ENCODE measurements around the gene MAST4.
A peak's percentile ranks its signal among the peaks of the same experiment; 100 is the strongest.

Gene MAST4

GRCh38 chr5:66595756-66596635 is at the start of gene MAST4:
MAST4 (plus strand) TSS chr5:66596393; CDS start chr5:66596656, 263 bp downstream.
- DNase-seq, result peak; percentile 81

- no peak for DNase-seq
These were observed 49.7 kb upstream of the MAST4 start for GRCh38 chr5:66546541-66546940.

DNA sequence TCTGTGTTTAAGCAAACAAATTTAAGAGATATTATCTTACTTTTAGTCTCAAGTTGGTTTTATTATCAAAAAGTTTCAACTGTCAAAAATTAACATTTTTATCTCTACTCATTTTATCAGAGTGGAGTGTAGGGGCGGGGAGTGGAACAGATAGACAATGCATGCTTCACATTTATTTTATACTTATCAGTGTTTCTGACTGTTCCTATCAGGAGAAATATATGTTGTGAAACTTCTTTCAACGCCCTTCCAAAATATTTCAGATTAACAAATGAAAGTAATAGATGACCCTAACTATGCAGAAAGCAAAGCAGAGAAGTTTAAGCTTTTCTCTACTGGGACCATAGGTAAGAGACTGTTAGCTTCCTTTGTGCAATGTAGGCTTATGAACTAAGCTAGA is 44.9 kb upstream of the MAST4 start:
- no peak for DNase-seq

- DNase-seq, result peak; percentile 63
These were observed 44.2 kb upstream of the MAST4 start for GRCh38 chr5:66551945-66552344.

- DNase-seq, result no peak
These were observed 42.8 kb upstream of the MAST4 start for GRCh38 chr5:66553368-66553912.

- peak; percentile 85 for DNase-seq
These were observed 42.1 kb upstream of the MAST4 start for GRCh38 chr5:66553916-66554575.

DNA sequence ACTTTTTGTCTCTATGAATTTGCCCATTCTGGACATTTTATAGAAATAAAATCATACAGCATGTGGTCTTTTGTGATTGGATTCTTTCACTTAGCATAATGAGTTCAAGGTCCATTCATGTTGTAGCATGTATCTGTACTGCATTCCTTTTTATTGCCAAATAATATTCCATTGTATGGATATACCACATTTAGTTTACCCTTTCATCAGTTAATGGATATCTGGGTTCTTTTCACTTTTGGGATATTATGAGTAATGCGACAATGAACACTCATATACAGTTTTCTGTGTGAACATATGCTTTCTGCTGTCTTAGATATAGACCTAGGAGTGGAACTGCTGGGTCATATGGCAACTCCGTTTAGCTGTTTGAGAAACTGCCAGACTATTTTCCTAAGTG is 41.3 kb upstream of the MAST4 start:
- DNase-seq, result no peak

GRCh38 chr5:66558560-66558959 is 37.6 kb upstream of the MAST4 start:
- peak; percentile 78 for DNase-seq

- DNase-seq, result no peak
These were observed 35.8 kb upstream of the MAST4 start for GRCh38 chr5:66560371-66560770.

DNA sequence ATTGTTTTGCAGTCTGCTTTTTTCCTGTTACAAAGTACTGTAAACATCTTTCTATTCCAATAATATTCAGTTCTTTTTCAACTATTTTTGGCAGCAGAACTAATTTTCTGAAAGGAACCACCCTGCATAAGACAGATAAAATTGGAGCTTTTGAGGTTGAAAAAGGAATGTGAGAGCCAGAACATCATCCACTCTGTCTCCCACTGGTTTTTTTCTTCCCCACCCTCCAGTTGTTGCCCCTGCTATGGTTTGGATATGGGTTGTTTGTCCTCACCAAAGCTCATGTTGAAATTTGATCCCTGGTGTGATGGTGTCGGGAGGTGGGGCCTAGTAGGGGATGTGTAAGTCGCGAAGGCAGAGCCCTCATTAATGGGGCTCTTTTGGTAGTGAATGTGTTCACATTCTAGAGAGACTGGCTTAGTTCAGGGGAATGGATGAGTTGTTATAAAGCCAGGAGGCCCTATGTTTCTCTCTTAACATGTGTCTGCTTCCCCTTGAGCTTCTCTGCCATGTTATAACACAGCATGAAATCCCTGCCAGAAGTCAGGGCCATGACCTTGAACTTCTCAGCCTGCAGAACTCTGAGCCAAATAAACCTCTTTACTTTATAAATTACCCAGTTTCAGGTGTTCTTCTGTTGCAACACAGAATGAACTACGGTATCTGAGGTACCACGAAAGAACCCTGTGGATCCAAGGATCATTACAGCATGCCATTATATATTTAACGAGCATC is 34.8 kb upstream of the MAST4 start:
- DNase-seq, result no peak

GRCh38 chr5:66565878-66566277 is 30.3 kb upstream of the MAST4 start:
- DNase-seq, result no peak

GRCh38 chr5:66567474-66567873 is 28.7 kb upstream of the MAST4 start:
- DNase-seq, result no peak

DNA sequence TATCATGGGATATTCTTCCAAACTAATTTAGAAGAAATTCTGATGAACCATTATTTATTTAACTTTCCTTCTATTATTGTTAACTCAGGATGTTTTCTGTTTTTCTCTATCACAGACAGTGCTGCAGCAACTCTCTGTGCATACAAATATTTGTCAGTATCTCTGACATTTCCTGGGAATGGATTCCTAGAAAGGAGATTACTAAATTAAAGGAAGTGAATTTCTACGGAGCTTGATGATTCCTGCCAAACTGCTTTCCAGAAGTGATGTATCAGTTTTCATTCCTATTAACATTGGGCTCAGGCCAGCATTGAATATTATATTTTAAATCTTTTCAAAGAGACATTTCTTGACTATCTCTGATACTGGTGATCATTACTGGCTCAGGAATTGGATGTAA is 26.0 kb upstream of the MAST4 start:
- DNase-seq, result no peak

DNA sequence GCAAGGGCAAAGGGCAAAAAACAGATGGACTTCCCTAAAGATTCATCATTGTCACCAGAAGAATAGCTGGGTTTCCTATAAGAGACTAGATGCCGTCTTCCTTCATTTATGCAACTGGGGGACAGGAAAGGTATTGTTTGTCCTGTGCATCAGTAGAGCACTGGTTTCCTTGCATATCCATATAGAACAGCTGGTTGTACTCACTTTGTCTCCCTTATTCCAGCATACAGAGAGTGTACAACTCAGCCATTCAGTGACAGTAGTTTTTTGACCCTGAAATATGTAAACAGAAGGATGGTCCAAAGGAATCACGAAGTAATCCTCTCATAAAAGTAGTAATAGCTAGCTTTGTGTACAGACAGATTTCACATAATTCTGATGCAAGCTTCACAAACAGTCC is 22.5 kb upstream of the MAST4 start:
- DNase-seq, result no peak

GRCh38 chr5:66582499-66583165 is 13.6 kb upstream of the MAST4 start:
- DNase-seq, result no peak

DNA sequence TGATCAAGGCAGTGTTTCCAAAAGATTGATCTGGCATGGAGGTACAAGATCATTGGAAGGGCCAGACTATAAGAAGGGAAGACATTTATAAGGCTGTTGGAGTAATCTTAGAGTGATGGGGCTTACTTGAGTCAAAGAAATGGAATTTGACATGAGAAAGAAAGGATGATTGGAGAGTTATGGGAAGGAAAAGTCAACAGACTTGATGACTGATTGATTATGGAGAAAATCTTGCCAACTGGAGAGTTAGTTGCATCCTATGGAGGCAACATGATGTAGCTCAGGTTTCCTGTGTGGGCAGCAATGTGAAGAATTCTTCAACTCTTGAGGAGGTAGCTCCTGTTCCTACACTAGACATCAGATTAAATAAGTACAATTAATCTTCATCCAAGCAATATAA is 10.9 kb upstream of the MAST4 start:
- no peak for DNase-seq

DNA sequence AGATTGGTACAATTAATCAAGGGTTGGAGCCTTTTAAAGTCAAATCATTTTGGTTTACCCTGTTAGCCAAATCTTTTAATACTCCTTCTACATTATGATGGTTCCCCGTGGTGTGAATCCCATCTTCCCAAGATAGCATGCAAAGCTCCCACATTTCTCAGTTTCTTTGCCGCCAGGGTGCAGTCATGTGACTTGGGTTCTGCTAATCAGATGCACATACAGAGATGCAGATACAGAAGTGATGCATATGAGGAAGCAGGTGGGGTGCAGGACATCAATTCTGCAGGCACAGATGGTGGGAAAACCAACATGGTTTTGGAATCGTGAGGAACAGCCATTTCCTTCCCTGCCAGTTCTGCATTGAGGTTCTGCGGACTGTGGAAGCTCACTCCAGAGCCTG is 8.4 kb upstream of the MAST4 start:
- DNase-seq, result no peak

DNA sequence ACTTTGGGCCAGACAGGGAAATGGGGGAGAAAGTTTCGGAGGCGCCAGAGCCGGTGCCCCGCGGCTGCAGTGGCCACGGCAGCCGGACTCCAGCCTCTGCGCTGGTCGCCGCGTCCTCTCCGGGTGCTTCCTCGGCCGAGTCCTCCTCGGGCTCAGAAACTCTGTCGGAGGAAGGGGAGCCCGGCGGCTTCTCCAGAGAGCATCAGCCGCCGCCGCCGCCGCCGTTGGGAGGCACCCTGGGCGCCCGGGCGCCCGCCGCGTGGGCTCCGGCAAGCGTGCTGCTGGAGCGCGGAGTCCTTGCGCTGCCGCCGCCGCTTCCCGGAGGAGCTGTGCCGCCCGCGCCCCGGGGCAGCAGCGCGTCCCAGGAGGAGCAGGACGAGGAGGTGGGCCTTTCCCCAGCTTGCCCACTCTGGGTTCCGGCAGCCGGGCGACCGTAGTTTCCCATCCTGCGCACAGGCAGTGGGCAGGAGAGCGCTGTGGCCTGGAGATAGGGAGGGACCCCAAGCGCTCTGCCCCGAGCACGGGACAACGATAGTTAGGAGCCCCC is 516 bp downstream of the MAST4 start:
- DNase-seq, result peak; percentile 25

- peak; percentile 14 for DNase-seq
These were observed 1.1 kb downstream of the MAST4 start for GRCh38 chr5:66597183-66597757.

DNA sequence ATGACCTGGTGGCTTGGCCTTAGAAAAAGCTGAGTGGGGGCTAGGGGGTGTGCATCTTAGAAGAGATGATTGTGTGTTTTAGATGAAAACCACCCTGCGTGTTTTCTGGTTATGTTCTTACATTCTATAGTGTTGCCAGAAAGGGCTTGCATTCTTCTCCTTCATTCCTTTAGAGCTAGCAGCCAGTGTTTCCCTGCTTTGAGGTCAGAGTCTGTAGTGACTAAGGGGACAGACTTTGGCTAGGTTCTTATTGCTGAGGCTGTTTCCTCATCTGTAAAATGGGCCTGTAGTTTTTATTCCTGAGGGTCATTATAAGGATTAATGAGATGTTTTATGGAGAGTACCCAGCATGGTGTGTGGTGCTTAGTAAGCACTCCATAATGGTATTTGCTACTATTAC is 6.4 kb downstream of the MAST4 start:
- no peak for DNase-seq

DNA sequence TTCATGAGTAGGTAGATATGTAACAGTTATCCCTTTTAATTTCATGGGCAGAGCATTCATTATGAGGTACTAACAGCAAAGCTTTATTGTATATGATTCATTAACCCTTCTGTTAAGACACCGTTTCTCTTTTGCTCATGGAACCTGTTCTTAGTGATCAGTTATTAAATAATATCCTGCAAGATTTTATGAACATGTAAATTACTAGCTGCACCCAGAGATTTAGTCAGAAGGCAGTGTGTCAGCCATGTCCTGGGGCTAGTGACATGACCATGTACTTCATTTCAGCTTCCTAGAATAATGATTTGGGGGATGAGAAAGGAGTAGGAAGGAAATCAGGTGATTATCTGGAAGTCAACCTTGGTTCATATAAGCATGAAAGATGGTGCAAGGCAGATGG is 7.0 kb downstream of the MAST4 start:
- no peak for DNase-seq

DNA sequence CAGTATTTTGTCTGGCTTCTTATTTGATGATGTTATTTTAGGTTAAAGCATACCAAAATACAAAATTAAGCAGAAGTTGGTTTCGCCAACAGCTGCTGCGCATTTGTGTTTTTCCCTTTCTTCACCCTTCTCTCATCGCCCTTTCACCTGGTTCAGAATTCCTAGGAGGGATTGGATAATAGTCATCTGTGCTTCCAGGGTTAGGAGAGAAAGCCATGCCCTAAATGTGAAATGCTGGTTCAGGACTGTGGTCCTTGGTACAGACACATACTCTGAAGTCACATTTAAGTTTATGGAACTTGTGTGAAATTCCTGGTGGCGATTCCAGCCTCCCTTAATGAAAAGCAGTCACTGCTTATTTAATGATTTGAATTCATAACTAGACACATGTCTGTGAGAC is 7.7 kb downstream of the MAST4 start:
- DNase-seq, result no peak
